Mucosa of descending colon (tissue), 3 donors: ENCODE data around the gene SRPK2. TPM values are rescaled to one million over a fixed set of nuclear protein-coding genes. Genes with fewer than 3 reads are reported as not detected.

Experiments used
- ATAC-seq: fragments of 200-7000 bp; cut with Tn5 transposase; one replicate; pipeline ENCODE4 v1.9.1; 2020; ENCODE audit warnings: mild to moderate bottlenecking, moderate library complexity
- DNase-seq, 3 donors: peaks; one replicate each; pipeline ENCODE4 v3.0.0-alpha.2; 2020
- H3K36me3 ChIP-seq: fragments of 200-600 bp; one replicate; pipeline ENCODE4 v1.8.0; 2021; ENCODE audit warnings: low read depth, mild to moderate bottlenecking
- H3K4me1 ChIP-seq: fragments of 200-600 bp; one replicate; pipeline ENCODE4 v1.8.0; 2021; ENCODE audit warnings: low read depth, mild to moderate bottlenecking
- H3K4me3 ChIP-seq: fragments of 200-600 bp; one replicate; pipeline ENCODE4 v1.8.0; 2021; ENCODE audit warnings: mild to moderate bottlenecking
- H3K9me3 ChIP-seq: fragments of 200-600 bp; one replicate; pipeline ENCODE4 v1.8.0; 2021; ENCODE audit warnings: mild to moderate bottlenecking
- intact Hi-C, 2 donors: fragments of 100-400 bp; cut with DNase I in 1 of 2; cut with micrococcal nuclease in 1 of 2; formaldehyde crosslinking; loops; one replicate each; pipeline versions ENCODE4 v1.11.0 to v1.11.1; 2022; cut with DNase I, micrococcal nuclease
- total RNA-seq, 3 donors: library from RNA; stranded (reverse); fragmentation: NEBNext Ultra II Directional in 2 of 3; extraction: Animal tissue kit (Norgen Biotek cat#: 25700) in 2 of 3; gene quantifications; one replicate each; pipeline versions ENCODE4 v1.2.1 to v1.2.4, GENCODE V29; 2021 to 2023
- TF ChIP-seq, protein P1 (sequence below): fragments of 200-600 bp; IDR thresholded peaks from one replicate; pipeline ENCODE4 v1.8.0; 2022; ENCODE audit warnings: antibody characterized with exemption, mild to moderate bottlenecking
- donor health status: DM: no; HTN: no; CAD: no; lungs with moderate emphysema.
- donor health status: DM: no; HTN: no; CAD: no.
- donor health status: DM: no; HTN: yes; CAD: no.

SRPK2 gene
- total RNA-seq, 3 donors from 2014 or later, result 25.7 to 59.2 (median 31.6) TPM

DNA sequence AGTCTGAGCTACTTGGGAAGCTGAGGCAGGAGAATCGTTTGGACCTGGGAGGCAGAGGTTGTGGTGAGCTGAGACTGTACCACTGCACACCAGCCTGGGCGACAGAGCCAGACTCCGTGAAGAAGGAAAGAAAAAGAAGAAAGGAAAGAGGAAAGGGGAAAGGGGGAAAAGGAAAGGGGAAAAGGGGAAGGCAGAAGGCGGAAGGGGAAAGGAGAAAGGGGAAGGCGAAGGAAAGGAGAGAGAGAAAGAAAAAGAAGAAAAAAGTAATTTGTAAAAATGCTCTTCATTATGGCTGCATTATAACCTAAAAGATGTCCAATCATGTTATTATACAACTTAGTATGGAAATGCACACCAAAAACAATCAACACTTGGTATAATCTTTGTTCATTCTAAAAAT, 110.2 kb downstream of the SRPK2 start:
- TF ChIP-seq, protein P1, sequence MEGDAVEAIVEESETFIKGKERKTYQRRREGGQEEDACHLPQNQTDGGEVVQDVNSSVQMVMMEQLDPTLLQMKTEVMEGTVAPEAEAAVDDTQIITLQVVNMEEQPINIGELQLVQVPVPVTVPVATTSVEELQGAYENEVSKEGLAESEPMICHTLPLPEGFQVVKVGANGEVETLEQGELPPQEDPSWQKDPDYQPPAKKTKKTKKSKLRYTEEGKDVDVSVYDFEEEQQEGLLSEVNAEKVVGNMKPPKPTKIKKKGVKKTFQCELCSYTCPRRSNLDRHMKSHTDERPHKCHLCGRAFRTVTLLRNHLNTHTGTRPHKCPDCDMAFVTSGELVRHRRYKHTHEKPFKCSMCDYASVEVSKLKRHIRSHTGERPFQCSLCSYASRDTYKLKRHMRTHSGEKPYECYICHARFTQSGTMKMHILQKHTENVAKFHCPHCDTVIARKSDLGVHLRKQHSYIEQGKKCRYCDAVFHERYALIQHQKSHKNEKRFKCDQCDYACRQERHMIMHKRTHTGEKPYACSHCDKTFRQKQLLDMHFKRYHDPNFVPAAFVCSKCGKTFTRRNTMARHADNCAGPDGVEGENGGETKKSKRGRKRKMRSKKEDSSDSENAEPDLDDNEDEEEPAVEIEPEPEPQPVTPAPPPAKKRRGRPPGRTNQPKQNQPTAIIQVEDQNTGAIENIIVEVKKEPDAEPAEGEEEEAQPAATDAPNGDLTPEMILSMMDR, result no peak
- Histone ChIP-seq H3K9me3 (no peaks in the 10 kb centered on the region), H3K36me3 (no peaks in the 10 kb centered on the region), H3K4me1 (no peaks in the 10 kb centered on the region), H3K4me3 (no peak overlapping the region)
- intact Hi-C loops, result no loop called here
- ATAC-seq (no peak), DNase-seq (no peak)

- Histone ChIP-seq H3K4me1 (no peaks in the 10 kb centered on the region), H3K36me3 (no peaks in the 10 kb centered on the region), H3K4me3 (no peak overlapping the region), H3K9me3 (no peaks in the 10 kb centered on the region)
- intact Hi-C loops, result no loop called here
- DNase-seq (no peak), ATAC-seq (no peak)
- TF ChIP-seq, protein P1, result no peak
Measured at GRCh38 chr7:105277341-105277740, 111.4 kb downstream of the SRPK2 start.

- ATAC-seq (no peak), DNase-seq (no peak)
- TF ChIP-seq, protein P1, result no peak
- no peaks in the 10 kb centered on the region for H3K4me1 ChIP-seq
- H3K9me3 ChIP-seq, result no peaks in the 10 kb centered on the region
- no peaks in the 10 kb centered on the region for H3K36me3 ChIP-seq
- H3K4me3 ChIP-seq, result no peak overlapping the region
- intact Hi-C loops, result no loop called here
Measured at GRCh38 chr7:105270117-105270516, 118.6 kb downstream of the SRPK2 start.

DNA sequence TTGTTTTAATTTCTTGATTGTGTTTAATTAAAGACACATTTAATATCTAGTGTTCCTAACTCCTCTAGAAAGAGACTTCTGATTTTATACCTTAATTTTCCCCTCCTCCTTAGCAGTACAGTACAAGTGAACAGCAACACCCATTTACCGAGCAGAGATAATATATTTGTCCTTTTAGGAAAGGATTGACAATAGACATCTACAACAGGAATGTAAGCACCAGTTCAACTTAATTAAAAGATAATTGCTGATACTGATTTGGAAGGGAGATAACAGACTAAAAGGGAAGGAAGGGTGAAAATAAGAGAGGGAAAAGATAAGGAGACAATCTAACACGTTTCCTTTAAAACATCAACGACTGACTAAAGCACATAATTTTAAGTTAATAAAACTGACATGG, 119.3 kb downstream of the SRPK2 start:
- Histone ChIP-seq H3K36me3 (no peaks in the 10 kb centered on the region), H3K4me1 (no peaks in the 10 kb centered on the region), H3K9me3 (no peaks in the 10 kb centered on the region), H3K4me3 (no peak overlapping the region)
- intact Hi-C loops, result no loop called here
- ATAC-seq (peak; percentile 44), DNase-seq (no peak)
- TF ChIP-seq, protein P1, result no peak

DNA sequence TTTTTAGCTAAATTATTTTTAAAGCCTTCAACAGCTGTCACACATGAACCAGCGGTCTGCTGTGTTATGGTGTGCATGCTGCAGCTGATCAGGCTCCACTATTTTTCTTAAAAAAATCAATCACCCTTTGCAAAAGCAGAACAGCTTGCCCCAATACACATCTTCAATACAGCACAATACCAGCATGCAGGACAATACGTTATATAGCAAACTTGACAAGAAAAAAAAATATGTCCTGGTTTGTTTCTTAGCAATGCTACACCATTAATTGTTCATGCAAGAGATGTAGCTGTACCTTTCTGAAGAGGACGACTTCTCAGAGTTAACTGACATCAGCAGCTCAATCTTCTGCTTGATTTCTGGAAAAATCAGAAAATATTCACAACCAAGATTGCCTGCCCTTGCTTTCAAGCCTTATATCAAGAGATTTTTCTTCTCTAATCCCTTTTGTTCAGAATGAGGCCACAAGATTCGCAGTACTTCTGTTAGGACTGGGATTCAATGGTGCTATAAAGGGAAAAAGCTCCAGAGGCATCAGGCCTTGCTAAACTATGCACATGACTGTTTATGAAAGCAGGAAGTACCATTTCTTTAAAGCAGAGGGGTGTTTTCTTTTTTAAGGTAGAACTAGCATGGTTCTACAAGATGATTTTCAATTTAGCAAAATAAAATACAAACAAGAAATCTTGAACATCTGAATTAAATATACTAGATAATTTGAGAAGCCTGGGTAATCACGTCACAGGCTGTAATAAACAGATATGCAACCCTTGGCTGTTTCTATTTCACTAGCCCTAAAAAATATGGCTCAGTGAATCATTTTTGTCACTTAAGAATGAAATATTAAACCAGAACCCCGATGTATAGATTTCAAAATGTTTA, 120.0 kb downstream of the SRPK2 start:
- TF ChIP-seq, protein P1, result no peak
- Histone ChIP-seq H3K4me1 (no peaks in the 10 kb centered on the region), H3K9me3 (no peaks in the 10 kb centered on the region), H3K36me3 (no peaks in the 10 kb centered on the region), H3K4me3 (no peak overlapping the region)
- peak in 1 of 3 donors; percentile 43 for DNase-seq
- peak; percentile 93 for ATAC-seq
- intact Hi-C loops, result no loop called here
